H9 (cell line): Measurements from ENCODE around the gene ZIM2. TPM values are rescaled to one million over a fixed set of nuclear protein-coding genes. Genes with fewer than 3 reads are reported as not detected.

Experiments used
- DNase-seq: peaks from one replicate; pipeline ENCODE4 v3.0.0-alpha.2; 2017
- H2AFZ ChIP-seq: one replicate; pipeline ENCODE4 v1.6.1; 2013; ENCODE audit warnings: mild to moderate bottlenecking, low read length, control low read depth, moderate library complexity
- H2AK5ac ChIP-seq: 2 replicates; pipeline ENCODE4 v1.6.1; 2013; ENCODE audit warnings: low read length, control low read depth, mixed read lengths; ENCODE audit not compliant: insufficient read length
- H2BK120ac ChIP-seq: one replicate; pipeline ENCODE4 v1.6.1; 2013; ENCODE audit warnings: low read depth, mild to moderate bottlenecking, low read length, control low read depth, inconsistent platforms; ENCODE audit not compliant: poor library complexity, severe bottlenecking
- H2BK12ac ChIP-seq: 2 replicates; pipeline ENCODE4 v1.6.1; 2013; ENCODE audit warnings: low read length, control low read depth, mixed read lengths, low read depth; ENCODE audit not compliant: insufficient read length
- H2BK15ac ChIP-seq: 2 replicates; pipeline ENCODE4 v1.6.1; 2013; ENCODE audit warnings: low read depth, low read length, control low read depth
- H2BK20ac ChIP-seq: one replicate; pipeline ENCODE4 v1.6.1; 2013; ENCODE audit warnings: low read depth, mild to moderate bottlenecking, low read length, control low read depth, inconsistent platforms; ENCODE audit not compliant: poor library complexity, severe bottlenecking
- H2BK5ac ChIP-seq: 2 replicates; pipeline ENCODE4 v1.6.1; 2013; ENCODE audit warnings: low read length, control low read depth, mixed read lengths; ENCODE audit not compliant: insufficient read length
- H3K14ac ChIP-seq: 2 replicates; pipeline ENCODE4 v1.6.1; 2013; ENCODE audit warnings: low read length, control low read depth; ENCODE audit not compliant: insufficient read depth
- H3K18ac ChIP-seq: 2 replicates; pipeline ENCODE4 v1.6.1; 2013; ENCODE audit warnings: low read depth, mild to moderate bottlenecking, mixed read lengths, low read length, control low read depth; ENCODE audit not compliant: insufficient read length
- H3K23ac ChIP-seq: 2 replicates; pipeline ENCODE4 v1.6.1; 2013; ENCODE audit warnings: low read length, control low read depth, mixed read lengths, low read depth; ENCODE audit not compliant: insufficient read length
- H3K23me2 ChIP-seq: 2 replicates; pipeline ENCODE4 v1.6.1; 2013; ENCODE audit warnings: low read depth, mild to moderate bottlenecking, mixed read lengths, low read length, control low read depth; ENCODE audit not compliant: insufficient read length, poor library complexity, severe bottlenecking
- H3K27ac ChIP-seq: 2 replicates; pipeline ENCODE4 v1.5.1; 2013; ENCODE audit warnings: low read length, control low read depth, mixed read lengths, low read depth; ENCODE audit not compliant: insufficient read length
- H3K27me3 ChIP-seq: 2 replicates; pipeline ENCODE4 v1.6.1; 2013; ENCODE audit warnings: low read length, control low read depth, inconsistent platforms; ENCODE audit not compliant: insufficient read depth
- H3K4ac ChIP-seq: 2 replicates; pipeline ENCODE4 v1.6.1; 2013; ENCODE audit warnings: low read depth, mild to moderate bottlenecking, control low read depth, inconsistent platforms, low read length, moderate library complexity
- H3K4me1 ChIP-seq: 2 replicates; pipeline ENCODE4 v1.6.1; 2013; ENCODE audit warnings: low read length, control low read depth, inconsistent platforms; ENCODE audit not compliant: insufficient read depth
- H3K4me2 ChIP-seq: 2 replicates; pipeline ENCODE4 v1.6.1; 2013; ENCODE audit warnings: low read length, control low read depth, mixed read lengths; ENCODE audit not compliant: insufficient read length, insufficient read depth
- H3K56ac ChIP-seq: 2 replicates; pipeline ENCODE4 v1.6.1; 2013; ENCODE audit warnings: low read depth, mild to moderate bottlenecking, mixed read lengths, low read length, control low read depth; ENCODE audit not compliant: insufficient read length
- H3K79me1 ChIP-seq: 2 replicates; pipeline ENCODE4 v1.6.1; 2013; ENCODE audit warnings: low read depth, mild to moderate bottlenecking, moderate library complexity, low read length, control low read depth, inconsistent platforms; ENCODE audit not compliant: insufficient read depth, poor library complexity, severe bottlenecking
- H3K79me2 ChIP-seq: 2 replicates; pipeline ENCODE4 v1.6.1; 2013; ENCODE audit warnings: low read length, control low read depth, inconsistent platforms; ENCODE audit not compliant: insufficient read depth
- H3K9ac ChIP-seq: 2 replicates; pipeline ENCODE4 v1.6.1; 2013; ENCODE audit warnings: low read length, control low read depth, mixed read lengths; ENCODE audit not compliant: insufficient read length; ENCODE audit errors: extremely low read depth
- H3K9me3 ChIP-seq: one replicate; pipeline ENCODE4 v1.6.1; 2013; ENCODE audit warnings: low read depth, low read length, inconsistent platforms; ENCODE audit not compliant: control insufficient read depth
- H3T11ph ChIP-seq: one replicate; pipeline ENCODE4 v1.6.1; 2013; ENCODE audit warnings: mild to moderate bottlenecking, low read length, control low read depth, inconsistent platforms
- H4K20me1 ChIP-seq: one replicate; pipeline ENCODE4 v1.6.1; 2013; ENCODE audit not compliant: control insufficient read depth, insufficient read length, insufficient read depth
- H4K5ac ChIP-seq: 2 replicates; pipeline ENCODE4 v1.6.1; 2013; ENCODE audit warnings: low read depth, mild to moderate bottlenecking, mixed read lengths, low read length, control low read depth; ENCODE audit not compliant: insufficient read length
- H4K8ac ChIP-seq: replicated peaks from 2 replicates; pipeline ENCODE4 v1.6.1; 2013; ENCODE audit warnings: low read length, control low read depth, mixed read lengths, low read depth; ENCODE audit not compliant: insufficient read length
- H4K91ac ChIP-seq: 2 replicates; pipeline ENCODE4 v1.6.1; 2013; ENCODE audit warnings: low read depth, mild to moderate bottlenecking, moderate library complexity, mixed read lengths, low read length, control low read depth; ENCODE audit not compliant: insufficient read length
- H3K27ac Mint-ChIP-seq, 3 experiments: 2 replicates in 2 of 3; 3 replicates in 1 of 3; pipeline ENCODE4 v1.8.0; 2020 to 2021; ENCODE audit warnings: mixed read lengths in 3 of 3, mild to moderate bottlenecking in 1 of 3, moderate library complexity in 1 of 3
- H3K27me3 Mint-ChIP-seq: 2 replicates; pipeline ENCODE4 v1.8.0; 2021; ENCODE audit warnings: low read depth, mild to moderate bottlenecking, moderate library complexity, mixed read lengths
- H3K36me3 Mint-ChIP-seq, 3 experiments: 2 replicates in 2 of 3; 3 replicates in 1 of 3; pipeline ENCODE4 v1.8.0; 2020 to 2021; ENCODE audit warnings: low read depth in 3 of 3, mixed read lengths in 3 of 3; ENCODE audit not compliant: insufficient read depth in 1 of 3
- H3K4me1 Mint-ChIP-seq, 2 experiments: 2 replicates each; pipeline ENCODE4 v1.8.0; 2020; ENCODE audit warnings: mixed read lengths in 2 of 2
- H3K4me3 Mint-ChIP-seq, 2 experiments: 2 replicates in 1 of 2; 3 replicates in 1 of 2; pipeline ENCODE4 v1.8.0; 2020 to 2021; ENCODE audit warnings: mild to moderate bottlenecking in 2 of 2, mixed read lengths in 2 of 2, moderate library complexity in 1 of 2
- H3K9me3 Mint-ChIP-seq, 2 experiments: 2 replicates in 1 of 2; 3 replicates in 1 of 2; pipeline ENCODE4 v1.8.0; 2020; ENCODE audit warnings: mild to moderate bottlenecking in 2 of 2, mixed read lengths in 2 of 2, moderate library complexity in 1 of 2
- CTCF ChIP-seq: fragments of 200-600 bp; sonication (generic); conservative IDR thresholded peaks from 3 replicates; pipeline ENCODE4 v1.8.0; 2021; ENCODE audit warnings: antibody characterized with exemption, mild to moderate bottlenecking
- WGBS: extraction: QIAGEN DNeasy Blood & Tissue Kit; methylation state at CpG from one replicate; pipeline ENCODE4 v1.1.7; 2013; ENCODE audit warnings: missing lambda C conversion rate, low lambda C conversion rate, mixed read lengths; ENCODE audit not compliant: insufficient read length; ENCODE audit errors: extremely low coverage; 5-methylcytosine and 5-hydroxymethylcytosine counted together
- total RNA-seq: library from RNA; stranded (reverse); gene quantifications from 2 replicates; pipeline ENCODE4 v1.2.1, GENCODE V29; 2021

ZIM2 gene
- total RNA-seq, 1 experiment from 2014 or later: not detected

- Histone ChIP-seq H3K56ac (no peak overlapping the region), H2AK5ac (no peak overlapping the region), H3K14ac (no peak overlapping the region), H3K18ac (no peak overlapping the region), H2BK15ac (no peak overlapping the region), H3K9ac (no peak overlapping the region), H2BK5ac (no peak overlapping the region), H4K5ac (no peak overlapping the region), H3K23me2 (no peaks in the 10 kb centered on the region), H2BK12ac (no peak overlapping the region), H3K79me1 (no peaks in the 10 kb centered on the region), H3K27ac (no peak overlapping the region), H4K8ac (no peak overlapping the region), H2BK120ac (no peak overlapping the region), H3K4ac (no peak overlapping the region), H4K20me1 (no peaks in the 10 kb centered on the region), H2AFZ (no peak overlapping the region), H3K9me3 (peaks cover 84% of the 10 kb centered on the region), H3K79me2 (no peaks in the 10 kb centered on the region), H3K23ac (no peak overlapping the region), H3K4me1 (no peaks in the 10 kb centered on the region), H2BK20ac (no peak overlapping the region), H3T11ph (no peak overlapping the region), H4K91ac (no peak overlapping the region), H3K4me2 (peak overlapping the region; percentile 46), H3K27me3 (no peaks in the 10 kb centered on the region)
- TF ChIP-seq CTCF: no peak
- no peak overlapping the region for H3K4me3 Mint-ChIP-seq
- H3K36me3 Mint-ChIP-seq: peaks cover 22 to 43% (median 37%) of the 10 kb centered on the region in 3 experiments
- no peaks in the 10 kb centered on the region for H3K4me1 Mint-ChIP-seq
- no peak overlapping the region for H3K27ac Mint-ChIP-seq
- peaks cover 84 to 85% of the 10 kb centered on the region in 2 experiments for H3K9me3 Mint-ChIP-seq
- DNase-seq: no peak
- WGBS: no CpG with 5 or more reads among the region's 25 CpGs
- H3K27me3 Mint-ChIP-seq: peaks cover 8% of the 10 kb centered on the region
These were observed 3.0 kb downstream of the ZIM2 start for GRCh38 chr19:56837492-56838023.
